GM19035 (cell line): Measurements from ENCODE around the gene KMT2B.
A peak's percentile ranks its signal among the peaks of the same experiment; 100 is the strongest.
"Not testable (repeated sequence)": the region's sequence is repeated elsewhere in the genome, so short reads cannot be mapped to it uniquely, and the experiment has no call there.

Source experiments
- ATAC-seq: cut with Tn5 transposase; IDR thresholded peaks from one replicate; pipeline ENCODE4 v1.9.1; 2021; ENCODE audit not compliant: unreplicated experiment

Gene KMT2B

DNA sequence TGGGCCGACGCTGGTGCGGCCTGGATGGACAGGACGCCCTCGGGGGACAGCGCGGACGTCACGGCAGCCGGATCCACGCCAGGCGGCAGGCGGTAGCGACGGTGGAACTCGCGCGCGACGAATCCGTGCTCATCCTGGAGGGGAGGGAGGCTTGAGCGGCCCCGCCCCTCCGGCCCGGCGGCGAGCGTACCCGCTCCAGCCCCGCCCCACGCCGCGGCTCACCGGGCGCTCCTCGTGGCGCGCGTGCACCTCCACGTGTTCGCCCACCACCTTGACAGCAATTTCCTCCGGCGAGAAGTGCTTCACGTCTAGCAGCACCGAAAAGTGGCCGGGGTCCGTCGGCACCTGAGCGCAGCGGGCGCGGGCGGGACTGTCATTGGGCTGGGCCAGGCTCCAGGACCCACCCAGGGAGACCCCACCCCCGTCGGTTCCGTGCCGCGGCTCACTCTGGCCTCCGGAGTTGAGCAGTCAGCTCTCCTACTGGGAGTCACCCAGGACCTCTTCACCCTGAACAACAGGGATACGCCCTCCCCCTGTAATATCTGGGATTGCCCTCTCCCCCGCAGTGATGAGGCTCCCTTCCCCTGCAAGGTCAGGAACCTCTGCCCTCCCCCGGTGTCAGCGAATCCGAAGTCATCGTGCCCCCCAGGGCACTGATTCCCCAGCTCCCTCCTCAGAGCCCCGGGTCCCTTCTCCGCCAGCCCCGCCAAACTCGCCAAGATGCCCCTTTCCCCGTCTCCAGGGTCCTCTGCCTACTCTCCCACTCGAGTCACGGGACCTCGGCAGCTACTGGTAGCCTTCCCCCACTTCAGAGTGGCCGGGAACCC, 38.0 kb downstream of the KMT2B start:
- ATAC-seq: no peak

DNA sequence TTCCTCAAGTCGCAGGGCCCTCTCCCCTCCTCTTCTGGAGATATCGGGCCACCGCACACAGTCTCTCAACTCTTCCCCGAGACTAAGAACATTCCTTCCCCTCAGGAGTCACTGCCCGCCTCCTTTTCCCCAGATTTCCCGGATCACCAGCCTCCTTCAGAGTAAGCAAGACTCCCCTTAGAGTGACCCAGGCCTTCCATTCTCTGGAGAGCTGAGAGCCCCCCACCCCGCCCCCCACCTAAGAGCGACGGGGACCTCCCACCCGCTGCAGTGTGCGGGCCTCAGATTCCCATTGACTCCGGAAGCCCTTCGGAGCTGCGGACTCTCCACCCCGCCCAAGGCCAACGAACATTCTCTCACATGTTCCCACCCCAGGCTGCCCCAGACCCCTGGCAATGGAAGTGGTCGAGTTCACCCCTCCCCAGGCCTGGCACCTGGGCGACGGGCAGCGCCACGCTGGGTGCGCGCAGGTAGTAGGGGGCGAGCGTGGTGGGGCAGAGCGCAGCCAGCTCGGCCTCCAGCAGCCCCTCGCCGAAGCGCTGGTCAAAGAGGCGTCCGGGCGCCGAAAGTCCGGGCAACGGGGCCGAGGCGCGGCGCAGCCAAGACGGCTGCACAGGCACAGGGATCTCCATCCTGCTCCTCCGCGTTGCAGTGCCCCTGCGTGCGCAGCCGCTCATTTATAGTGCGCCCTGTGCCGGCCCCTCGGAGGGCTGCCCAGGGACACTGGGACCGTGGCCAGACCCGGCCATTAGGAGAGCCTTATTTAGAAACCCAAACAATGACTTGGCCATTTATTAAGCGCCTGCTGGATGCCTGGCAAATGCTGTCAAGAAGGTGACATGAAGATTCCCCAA, 38.8 kb downstream of the KMT2B start, which contains the start of gene HSPB6:
TSS of gene HSPB6 (minus strand) at position 653 of the 854 bp plus-strand sequence. CDS start at position 632, 21 bp downstream.
- no peak for ATAC-seq

DNA sequence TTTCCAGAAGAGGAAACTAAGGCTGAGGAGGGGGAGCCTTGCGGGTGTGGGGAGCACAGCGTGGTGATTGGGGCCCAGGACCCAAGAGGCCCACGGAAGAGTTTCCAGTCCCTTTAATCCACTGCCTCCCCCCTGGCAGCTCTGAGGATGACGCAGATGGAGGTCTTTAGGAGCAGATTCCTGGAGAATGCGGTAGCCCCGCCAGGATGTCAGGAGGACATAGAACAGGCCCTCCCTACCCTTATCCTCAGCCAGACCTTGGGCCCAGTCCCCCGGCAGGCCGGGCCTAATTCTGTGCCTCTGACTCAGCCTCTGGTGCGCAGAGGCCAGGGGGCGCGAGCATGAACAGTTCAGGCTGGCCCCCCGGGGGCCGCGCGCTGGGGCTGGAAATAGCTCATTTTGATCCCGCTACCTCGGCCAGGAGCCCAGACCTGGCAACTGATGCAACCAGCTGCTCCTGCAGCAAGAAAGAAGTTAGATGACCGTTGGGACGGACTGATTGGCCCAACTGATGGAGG, 39.5 kb downstream of the KMT2B start:
- ATAC-seq: no peak

DNA sequence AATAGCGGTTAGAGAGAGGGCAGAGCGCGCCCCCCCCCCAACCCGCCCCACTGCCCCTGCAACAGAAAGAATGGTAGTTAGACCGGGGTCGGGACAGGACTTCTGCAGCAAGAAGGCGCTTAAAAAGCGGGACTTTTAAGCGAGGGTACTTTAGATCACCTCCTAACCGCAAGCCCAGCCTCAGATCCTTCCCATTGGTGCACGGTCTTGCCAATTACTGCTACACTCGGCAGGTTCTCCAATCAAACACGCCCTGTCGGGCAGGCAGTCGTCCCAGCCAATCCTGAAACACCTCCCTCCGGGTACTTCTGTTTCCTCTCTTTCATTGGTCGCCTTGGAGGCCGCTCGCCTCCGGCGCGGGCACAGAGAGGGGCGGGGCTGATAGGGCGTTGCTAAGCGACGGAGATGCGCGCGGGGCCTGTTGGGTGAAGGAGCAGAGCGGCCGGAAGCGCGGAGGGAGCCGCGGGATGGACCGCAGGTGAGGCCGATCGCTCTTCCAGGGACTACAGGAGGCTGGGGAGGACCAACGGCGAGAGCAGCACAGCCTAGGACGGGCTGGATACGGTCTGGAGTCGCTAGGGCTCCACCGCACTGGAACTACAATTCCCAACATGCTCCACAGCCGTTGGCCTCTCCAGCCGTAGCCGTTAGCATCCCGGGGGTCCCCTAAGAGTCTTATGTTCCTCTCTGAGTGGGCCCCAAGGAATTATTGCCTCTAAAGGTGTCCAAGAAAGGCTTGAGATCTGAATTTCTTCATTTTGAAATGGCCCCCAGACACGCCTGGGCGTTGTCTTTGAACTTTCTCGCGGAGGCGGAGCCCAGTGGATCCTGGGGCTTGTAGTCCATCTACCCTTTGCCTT, 40.2 kb downstream of the KMT2B start, which contains the start of gene PROSER3:
TSS of gene PROSER3 (plus strand) at position 428 of the 860 bp plus-strand sequence. CDS start at position 468, 40 bp downstream.
- peak; percentile 96 for ATAC-seq

DNA sequence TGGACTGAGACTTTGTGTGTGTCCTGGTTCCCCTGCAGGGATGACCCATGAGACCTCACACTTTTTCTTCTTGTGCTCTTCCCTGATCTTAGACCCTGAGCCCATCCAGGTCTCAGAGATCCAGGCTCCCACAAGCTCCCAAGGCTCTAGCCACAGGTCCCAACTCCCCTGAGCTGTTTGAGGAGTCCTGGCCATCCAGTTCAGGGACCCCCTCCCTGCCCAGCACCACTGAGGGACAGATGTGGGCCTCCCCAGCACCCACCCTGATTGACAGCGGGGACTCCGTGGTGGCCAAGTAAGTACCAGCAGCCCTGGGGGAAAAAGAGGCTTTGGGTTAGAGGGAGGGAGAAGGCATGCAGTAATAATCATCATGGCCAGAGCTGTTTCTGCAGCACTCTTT, 41.9 kb downstream of the KMT2B start:
- no peak for ATAC-seq

DNA sequence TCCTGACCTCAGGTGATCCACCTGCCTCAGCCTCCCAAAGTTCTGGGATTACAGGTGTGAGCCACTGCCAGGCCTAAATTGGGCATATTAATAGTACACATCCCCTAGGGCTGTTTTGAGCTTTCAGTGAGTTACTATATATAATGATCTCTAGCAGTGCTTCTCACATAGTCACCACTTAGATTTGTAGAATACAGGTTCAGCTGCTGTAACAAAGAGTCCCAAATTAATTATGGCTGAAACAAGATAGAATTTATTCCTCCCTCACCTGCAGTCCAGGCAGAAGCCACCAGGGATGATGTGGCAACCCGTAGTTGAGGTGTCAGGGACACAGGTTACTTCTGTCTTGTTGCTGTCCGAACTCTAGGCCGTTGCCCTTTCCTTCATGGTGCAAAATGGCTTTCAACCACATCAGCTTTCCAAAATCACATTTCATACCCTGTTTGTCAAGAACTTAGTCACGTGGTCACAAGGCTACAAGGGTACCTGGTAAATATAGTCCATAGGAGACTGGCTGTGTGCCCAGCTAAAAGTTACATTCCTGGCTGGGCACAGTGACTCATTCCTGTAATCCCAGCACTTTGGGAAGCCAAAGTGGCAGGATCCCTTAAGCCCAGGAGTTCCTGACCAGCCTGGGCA, 43.0 kb downstream of the KMT2B start:
- no peak for ATAC-seq

DNA sequence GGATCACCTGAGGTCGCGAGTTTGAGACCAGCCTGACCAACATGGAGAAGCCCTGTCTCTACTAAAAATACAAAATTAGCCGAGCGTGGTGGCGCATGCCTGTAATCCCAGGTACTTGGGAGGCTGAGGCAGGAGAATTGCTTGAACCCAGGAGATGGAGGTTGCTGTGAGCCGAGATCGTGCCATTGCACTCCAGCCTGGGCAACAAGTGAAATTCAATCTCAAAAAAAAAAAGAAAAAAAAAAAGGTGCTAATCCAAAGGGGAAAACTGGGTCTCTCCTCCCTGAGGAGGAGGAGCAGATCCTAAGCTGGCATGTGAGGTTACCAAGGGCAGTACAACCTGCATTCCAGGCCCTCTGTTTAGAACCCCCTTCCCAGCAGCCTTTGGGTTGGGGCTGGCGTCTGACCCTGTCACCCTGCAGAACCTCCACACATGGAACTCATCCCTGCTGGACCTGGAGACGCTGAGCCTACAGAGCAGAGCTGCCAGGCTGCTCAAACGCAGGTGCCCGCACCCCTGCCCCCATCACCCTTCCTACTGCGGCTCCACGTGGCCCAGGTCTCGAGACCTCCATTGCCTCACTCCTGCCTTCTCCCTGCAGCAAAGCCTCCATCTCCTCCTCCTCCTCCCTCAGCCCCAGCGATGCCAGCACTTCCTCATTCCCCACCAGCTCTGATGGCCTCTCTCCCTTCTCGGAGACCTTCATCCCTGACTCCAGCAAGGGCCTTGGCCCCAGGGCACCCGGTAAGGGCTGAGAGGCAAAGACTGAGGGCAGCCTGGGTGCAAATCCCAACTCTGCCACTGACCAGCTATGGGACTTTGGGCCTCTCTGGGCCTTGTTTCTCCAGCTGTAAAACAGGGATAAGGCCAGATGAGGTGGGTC, 46.9 kb downstream of the KMT2B start:
- no peak for ATAC-seq

DNA sequence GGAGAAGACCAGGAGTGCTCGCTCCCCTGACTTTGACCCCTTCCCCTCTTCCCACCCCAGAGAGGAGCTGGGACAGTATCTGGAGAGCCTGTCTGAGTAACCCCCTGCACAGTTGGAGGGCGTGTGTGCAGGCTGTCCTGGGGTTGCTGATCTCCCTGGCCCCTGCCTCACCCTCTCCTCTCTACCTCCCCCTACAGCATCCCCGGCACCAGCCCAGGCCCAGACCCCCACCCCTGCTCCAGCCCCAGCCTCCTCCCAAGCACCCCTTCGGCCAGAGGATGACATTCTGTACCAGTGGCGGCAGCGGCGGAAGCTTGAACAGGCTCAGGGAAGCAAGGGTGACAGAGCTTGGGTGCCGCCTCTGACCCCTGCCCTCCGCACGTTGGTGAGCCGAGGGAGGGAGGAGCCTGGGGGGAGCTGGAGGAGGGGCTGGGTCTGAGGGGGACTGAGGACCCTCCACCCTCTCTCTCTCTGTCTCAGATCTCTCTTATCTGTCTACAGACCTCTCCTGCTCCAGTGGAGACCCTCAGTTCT, 48.8 kb downstream of the KMT2B start:
- ATAC-seq: no peak

DNA sequence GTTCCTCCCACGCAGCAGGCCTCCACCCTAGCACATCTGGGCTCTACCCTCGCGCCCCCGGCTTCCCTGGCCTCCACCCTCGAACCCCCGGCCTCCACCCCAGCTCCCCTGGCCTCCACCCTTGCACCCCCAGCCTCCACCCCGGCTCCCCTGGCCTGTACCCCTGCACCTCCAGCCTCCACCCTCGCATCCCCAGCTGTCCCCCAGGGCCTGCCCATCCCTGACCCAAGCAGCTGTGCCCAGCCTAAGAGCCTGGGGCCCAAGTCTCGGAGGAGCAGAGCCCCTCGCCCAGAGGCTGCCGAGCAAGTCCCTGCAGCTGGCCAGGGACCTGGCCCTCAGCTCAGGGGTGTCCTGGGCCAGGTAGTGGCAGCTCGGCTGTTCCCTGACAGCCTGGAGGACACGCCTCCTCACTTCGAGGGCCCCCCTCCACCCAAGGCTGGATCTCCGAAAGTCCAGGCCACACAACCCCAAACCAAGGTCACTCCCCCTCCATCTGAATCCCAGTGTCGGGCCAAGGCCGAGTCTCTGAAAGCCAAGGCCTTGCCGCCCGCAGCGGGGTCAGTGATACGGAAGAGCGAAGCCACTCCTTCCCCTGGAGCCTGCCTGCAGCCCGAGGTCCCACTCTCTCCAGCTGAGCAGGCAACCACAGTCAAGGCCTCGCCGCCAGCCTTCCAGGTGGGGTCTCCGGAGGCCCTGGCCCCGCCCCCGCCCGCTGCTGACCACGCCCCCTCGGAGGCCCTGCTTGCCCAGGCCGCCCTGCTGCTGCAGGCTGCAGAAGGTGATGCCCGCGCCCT, 49.7 kb downstream of the KMT2B start:
- ATAC-seq: no peak

DNA sequence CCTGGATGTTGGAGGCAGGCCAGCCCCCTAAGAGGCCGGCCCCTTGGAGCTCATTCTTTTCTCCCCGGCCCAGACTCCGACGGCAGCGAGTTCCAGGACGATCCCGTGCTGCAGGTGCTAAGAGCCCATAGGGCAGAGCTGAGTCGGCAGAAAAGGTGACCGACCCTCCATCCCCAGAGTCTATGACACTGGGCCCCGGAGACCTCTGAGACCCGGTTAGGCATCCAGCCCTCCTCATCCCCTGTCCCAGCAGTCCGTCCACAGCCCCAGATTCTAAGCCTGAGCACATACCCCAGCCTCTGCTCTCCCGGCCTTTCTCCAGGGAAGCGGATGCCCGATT, 50.2 kb downstream of the KMT2B start:
- ATAC-seq: no peak

DNA sequence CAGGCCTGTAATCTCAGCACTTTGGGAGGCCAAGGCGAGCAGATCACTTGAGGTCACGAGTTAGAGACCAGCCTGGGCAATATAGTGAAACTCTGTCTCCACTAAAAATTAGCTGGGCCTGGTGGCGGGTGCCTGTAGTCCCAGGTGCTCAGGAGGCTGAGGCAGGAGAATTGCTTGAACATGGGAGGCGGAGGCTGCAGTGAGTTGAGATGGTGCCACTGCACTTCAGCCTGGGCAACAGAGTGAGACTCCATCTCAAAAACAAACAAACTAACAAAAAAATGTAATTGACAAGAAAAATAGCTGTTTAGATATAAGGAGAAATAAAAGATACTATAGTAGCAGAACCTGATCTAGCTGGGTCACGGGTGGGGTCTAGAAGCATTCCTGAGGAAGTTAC, 54.6 kb downstream of the KMT2B start:
- ATAC-seq: not testable (repeated sequence)

DNA sequence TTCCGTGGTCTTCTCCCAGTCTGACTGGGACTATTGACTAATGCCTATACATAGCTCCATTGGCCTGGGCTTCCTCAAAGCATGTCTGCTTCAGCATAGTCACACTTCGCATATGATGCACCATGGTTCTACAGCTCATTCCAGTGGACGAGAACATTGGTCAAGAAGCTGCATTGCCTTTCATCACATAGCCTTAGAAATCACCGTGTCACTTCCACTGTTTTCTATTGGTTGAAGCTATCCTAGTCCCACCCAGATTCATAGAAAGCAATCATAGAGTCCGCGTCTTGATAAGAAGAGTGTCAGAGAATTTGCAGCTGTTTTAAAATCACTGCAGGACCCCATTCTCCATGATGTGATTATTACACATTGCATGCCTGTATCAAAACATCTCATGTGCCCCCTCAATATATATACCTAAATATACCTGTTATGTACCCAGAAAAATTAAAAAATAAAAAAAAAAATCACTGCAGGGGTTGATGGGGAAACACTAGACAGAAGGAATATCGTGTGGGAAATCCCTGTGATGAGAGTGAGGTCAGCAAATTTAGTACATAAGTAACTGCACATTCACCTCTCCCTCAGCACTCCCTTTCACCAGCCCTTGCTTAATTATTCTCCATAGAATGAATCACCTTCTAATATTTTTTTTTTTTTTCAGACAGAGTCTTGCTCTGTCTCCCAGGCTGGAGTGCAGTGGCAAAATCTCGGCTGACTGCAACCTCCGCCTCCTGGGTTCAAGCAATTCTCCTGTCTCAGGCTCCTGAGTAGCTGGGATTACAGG, 55.4 kb downstream of the KMT2B start:
- no peak for ATAC-seq

DNA sequence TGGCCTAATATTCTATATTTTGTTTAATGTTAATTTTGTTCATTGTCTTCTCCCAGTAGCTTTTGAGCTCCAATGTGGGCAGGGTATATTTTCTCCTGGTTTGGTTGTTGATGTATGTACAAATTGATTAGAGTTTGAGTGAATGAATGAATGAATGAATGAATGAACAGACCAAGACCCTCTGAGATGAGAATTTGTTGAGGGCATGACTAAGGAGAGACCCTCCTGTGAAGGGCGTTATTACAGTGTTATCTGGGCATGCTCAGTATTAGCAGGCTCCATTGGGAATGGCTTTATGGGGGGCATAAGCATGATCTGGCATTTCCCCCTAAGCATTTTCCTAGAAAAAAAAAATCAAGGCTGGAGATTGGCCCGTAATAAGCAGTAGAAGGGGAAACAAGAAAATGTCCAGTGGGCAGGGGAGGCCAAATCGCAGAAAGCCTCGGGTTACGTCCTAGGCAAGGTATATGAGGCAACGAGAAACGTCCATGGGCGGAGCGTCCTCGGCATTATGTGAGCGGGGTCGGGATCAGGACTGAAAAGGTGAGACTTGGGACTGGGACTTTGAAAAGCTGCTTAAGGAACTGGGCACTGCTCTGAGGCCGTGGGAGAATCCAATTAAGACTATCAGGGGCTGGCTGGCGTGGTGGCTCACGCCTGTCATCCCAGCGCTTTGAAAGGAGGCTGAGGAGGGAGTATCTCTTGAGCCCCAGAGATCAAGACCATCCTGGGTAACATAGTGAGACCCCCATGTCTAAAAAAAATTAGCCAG, 56.7 kb downstream of the KMT2B start:
- no peak for ATAC-seq

DNA sequence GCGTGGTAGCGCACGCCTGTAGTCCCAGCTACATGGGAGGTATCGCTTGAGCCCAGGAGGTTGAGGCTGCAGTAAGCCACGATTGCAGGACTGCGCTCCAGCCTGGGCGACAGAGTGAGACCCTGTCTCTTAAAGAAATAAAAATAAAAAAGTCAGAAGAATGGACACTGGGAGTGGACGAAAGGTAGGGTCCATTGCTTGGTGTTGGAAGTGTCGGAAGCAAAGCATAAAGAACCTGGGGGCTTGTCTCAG, 57.2 kb downstream of the KMT2B start:
- ATAC-seq: no peak

DNA sequence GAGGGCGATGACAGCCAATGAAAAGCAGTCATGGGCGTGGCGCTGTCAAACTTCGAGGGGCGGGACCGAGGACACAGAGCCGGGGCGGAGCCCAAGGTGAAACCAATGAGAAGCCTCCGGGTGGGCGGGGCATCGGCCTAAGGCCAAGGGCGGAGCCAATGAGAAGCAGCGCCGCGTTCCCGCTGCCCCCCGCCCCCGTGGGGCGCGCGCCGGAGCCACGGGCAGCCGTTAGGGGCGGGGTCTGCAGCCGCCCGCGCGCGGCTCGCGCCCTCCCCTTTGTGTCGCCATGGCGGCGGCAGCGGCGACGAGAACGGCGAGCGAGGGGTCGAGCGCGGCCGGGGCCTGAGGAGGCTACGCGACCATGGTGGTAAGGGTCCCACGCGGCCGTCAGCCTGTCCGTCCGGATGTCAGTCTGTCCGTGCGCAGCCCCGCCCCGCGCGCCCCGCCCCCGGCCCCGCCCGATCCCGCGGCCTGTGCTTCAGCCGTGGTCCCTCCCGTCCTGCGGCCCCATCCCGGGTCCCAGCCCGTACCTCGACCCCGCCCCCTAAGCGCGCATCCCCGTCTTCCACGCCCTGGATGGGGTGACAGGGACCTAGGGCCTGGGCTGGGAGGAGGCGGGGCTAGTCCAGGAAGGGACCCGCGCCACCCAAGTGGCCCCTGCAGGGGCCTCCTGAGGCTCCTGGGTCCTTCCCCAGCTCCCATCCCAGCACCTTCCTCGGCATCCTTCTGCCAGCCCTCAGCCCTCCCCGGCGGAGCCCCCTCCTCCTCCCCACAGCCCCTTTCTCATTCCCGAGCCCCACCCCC, 57.7 kb downstream of the KMT2B start, which contains the start of gene ARHGAP33:
TSS of gene ARHGAP33 (plus strand) at position 267 of the 804 bp plus-strand sequence. CDS start at position 362, 95 bp downstream.
- peak; percentile 92 for ATAC-seq
